GM23248 (cell line): Measurements from ENCODE around the gene HIPK3.
"Not testable (repeated sequence)": the region's sequence is repeated elsewhere in the genome, so short reads cannot be mapped to it uniquely, and the experiment has no call there.

Source experiments
- EZH2 ChIP-seq: fragments of 200-600 bp; sonication (generic); IDR thresholded peaks from 2 replicates; pipeline ENCODE4 v1.6.1; 2018; ENCODE audit warnings: antibody characterized with exemption, mild to moderate bottlenecking; ENCODE audit not compliant: insufficient read depth, poor library complexity, severe bottlenecking
- EZH2phosphoT487 ChIP-seq: fragments of 200-600 bp; sonication (generic); IDR thresholded peaks from 2 replicates; pipeline ENCODE4 v1.6.1; 2018; ENCODE audit warnings: antibody characterized with exemption, moderate library complexity, mild to moderate bottlenecking, low read depth; ENCODE audit not compliant: insufficient read depth

- TF ChIP-seq EZH2, EZH2phosphoT487: not testable (repeated sequence)
Observed at GRCh38 chr11:33243654-33244053, 13.5 kb upstream of the HIPK3 start.
